SW480 (cell line): ENCODE results near the gene ACIN1.

Experiments used
- DNase-seq: peaks from one replicate; pipeline ENCODE4 v3.0.0-alpha.2; 2016; ENCODE audit warnings: low spot score

Gene ACIN1, protein sequence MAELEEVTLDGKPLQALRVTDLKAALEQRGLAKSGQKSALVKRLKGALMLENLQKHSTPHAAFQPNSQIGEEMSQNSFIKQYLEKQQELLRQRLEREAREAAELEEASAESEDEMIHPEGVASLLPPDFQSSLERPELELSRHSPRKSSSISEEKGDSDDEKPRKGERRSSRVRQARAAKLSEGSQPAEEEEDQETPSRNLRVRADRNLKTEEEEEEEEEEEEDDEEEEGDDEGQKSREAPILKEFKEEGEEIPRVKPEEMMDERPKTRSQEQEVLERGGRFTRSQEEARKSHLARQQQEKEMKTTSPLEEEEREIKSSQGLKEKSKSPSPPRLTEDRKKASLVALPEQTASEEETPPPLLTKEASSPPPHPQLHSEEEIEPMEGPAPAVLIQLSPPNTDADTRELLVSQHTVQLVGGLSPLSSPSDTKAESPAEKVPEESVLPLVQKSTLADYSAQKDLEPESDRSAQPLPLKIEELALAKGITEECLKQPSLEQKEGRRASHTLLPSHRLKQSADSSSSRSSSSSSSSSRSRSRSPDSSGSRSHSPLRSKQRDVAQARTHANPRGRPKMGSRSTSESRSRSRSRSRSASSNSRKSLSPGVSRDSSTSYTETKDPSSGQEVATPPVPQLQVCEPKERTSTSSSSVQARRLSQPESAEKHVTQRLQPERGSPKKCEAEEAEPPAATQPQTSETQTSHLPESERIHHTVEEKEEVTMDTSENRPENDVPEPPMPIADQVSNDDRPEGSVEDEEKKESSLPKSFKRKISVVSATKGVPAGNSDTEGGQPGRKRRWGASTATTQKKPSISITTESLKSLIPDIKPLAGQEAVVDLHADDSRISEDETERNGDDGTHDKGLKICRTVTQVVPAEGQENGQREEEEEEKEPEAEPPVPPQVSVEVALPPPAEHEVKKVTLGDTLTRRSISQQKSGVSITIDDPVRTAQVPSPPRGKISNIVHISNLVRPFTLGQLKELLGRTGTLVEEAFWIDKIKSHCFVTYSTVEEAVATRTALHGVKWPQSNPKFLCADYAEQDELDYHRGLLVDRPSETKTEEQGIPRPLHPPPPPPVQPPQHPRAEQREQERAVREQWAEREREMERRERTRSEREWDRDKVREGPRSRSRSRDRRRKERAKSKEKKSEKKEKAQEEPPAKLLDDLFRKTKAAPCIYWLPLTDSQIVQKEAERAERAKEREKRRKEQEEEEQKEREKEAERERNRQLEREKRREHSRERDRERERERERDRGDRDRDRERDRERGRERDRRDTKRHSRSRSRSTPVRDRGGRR

DNA sequence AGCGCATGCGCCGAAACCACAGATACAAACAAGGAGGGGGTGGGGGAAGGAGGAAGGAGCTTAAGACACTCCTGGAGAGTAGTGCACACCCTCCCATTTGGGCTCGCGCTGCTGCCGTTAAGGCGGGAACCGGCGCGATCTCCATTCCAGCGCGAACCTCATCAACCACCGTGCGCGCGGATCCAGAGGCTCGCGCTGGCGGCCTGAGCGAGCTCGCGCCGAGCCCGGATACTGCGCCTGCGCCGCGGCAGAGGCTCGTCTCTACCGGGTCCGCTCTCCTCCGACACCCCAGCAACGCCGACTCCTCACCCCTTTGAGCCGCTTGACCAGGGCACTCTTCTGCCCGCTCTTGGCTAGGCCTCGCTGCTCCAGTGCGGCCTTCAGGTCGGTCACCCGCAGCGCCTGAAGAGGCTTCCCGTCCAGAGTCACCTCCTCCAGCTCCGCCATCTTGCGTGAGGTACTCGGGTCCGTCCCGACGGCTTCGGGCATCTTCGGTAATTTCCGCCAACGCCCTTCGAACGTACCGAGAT is at the start of gene ACIN1:
Gene ACIN1 (minus strand): TSS at position 471 of the 530 bp plus-strand sequence. CDS start 24 bp downstream, at position 447.
- DNase-seq, result peak; percentile 75

DNA sequence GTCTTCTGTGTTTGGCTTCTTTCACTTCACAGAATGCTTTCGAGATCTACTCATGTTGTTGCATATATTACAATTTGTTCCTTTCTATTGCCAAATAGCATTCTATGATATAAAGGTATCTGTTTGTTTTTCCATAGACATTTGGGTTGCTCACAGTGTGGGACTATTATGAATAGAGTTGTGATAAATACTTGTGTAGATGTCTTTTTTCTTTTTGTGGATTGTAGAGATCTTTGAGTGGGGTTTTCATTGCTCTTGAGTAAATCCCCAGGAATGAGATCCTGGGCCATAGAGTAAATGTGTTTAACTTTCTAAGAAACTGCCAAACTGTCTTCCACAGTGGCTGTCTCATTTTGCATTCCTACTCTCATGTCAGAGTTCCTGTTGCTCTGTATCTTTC is 49.0 kb upstream of the ACIN1 start:
- no peak for DNase-seq

DNA sequence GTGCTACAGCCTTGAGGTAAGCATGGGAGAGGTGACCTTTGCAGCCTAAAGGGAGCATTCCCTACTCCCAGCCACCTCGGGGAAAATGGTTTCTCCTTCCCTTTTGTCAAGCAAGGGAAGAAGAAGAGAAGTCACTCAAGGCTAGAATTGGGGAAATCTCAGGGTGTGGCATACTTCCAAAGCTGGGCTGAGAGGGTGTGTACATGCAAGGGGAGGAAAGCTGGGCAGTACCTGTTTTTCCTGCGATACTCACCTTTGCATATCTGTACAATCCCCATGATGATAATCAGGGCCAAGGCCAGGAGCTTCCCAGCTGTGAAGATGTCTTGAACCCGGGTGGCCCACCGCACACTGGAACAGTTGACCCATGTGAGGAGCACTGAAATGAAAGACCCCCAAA is 47.9 kb upstream of the ACIN1 start:
- DNase-seq, result no peak

DNA sequence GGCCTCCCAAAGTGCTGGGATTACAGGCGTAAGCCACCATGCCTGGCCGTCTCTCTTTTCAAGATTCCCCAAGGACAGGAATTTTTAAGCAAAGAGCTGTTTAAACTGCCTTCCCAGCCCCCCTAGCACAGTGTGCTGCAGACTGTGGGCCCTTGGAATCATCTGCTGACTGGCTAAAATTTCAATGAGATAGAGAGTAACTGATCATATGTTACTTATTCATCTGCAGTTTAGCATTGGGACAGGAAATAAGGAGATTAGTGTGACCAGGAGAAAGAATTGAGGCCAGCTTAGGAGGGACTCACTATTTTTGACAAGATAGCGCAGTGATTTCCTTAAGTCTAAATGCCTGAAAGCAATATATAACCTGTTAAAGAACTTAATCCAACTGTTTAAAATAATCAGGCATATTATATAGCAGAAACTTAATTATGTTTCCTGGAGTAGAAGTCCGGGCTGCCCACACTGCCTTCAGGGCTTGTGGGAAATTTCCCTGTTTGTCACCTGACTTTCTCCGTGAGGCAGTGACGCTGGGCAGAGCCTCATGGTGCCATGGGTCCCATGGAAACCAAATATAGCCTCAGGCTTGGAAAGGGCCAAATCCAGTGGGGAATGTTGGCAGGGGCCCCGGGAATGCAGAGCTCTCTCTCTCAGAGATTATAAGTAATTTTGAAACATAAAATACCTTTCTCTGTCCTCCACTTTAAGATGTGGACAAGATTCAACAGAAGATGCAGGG is 46.9 kb upstream of the ACIN1 start:
- no peak for DNase-seq

DNA sequence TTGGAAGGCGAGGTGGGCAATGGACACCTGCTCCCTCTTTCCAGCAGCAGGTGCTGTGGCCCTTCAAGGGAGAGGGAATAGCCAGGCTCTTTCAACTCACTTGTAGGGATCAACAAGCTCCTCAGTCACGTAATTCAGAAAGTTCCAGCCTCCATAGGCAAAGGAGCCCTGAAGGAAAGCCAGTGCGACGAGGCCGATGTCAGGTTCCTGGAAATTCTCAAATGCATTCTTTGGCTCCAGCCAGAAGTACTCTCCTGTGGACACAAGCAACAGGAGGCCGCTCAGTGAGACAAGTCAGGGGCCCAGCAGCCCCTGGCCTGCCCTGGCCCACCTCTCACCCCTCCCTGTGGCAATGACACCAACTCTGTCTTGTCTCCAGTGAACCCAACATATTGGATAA is 45.4 kb upstream of the ACIN1 start:
- no peak for DNase-seq

DNA sequence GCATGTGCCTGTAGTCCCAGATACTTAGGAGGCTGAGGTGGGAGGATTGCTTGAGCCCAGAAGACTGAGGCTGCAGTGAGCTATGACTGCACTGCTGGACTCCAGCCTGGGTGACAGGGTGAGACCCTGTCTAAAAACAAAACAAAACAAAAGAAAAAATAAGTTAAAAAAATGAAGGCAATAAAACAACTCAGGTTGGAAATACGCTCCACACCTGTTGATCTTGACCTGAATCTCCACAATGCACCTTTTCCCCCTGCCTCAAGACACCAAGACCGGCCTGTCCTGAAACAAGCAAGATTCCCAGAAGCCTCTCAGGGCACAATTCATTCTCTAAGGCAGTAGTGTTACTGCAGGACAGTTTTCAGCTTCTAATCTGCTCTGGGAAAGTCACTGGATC is 44.9 kb upstream of the ACIN1 start:
- DNase-seq, result no peak

GRCh38 chr14:23137813-23138535 is 43.0 kb upstream of the ACIN1 start:
- DNase-seq, result no peak

DNA sequence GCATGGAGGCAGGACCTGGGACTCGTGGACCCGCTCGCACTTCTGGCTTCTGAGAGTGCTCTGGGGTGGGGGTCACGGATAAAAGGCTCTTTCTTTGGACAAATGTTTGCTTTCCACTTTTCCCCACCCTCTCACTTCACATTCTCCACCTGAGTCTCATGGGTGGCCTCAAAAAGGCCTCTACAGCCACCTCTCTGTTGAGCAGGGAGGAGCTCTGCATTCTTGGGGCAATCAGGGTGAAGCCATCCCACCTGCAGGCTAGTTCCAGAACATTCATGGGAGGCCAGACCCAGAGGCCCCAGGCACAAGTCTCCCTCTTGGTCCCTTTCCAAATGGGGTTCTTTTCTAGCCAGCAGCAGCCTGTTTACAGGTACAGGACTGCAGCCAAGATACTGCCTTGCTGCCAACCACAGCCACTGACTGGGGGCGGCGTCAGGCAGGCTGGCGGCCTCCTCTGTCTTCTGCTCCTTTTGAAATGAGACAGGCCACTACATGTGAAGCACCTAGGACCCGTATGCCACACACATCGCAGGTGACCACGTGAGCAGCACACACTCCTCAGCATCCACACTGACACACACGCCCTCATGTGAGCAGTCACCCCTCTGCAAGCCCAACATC is 42.4 kb upstream of the ACIN1 start:
- no peak for DNase-seq

DNA sequence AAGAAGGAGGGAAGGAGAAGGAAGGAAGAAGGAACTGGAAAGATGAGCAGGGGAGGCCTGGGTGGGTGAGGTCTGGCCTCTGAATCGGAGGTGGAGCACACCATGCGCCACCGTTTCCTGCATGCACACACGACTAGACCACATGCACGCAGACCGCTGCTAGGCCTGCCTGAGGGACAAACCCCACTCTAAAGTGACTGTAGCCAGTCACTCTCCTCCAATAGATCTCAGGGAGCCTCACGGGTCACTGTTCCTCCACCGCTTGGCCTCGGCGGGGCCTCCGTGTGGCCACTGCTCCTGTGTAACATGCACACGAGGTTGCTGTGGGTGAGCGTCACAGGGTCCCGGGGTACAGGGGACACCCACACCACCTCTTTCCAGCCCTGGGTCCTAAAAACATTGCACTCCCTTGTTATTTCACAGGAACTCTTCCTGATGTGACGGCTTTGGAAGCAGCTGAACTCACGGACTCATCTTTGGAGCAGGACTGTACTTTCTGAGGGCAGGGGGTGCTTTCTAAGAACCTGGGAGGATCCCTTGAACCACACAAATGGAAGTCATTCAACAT is 41.7 kb upstream of the ACIN1 start:
- DNase-seq, result no peak

GRCh38 chr14:23132970-23133369 is 38.0 kb upstream of the ACIN1 start:
- no peak for DNase-seq

- DNase-seq, result no peak
Observed at GRCh38 chr14:23131482-23131881, 36.5 kb upstream of the ACIN1 start.

GRCh38 chr14:23130871-23131270 is 35.9 kb upstream of the ACIN1 start:
- no peak for DNase-seq

DNA sequence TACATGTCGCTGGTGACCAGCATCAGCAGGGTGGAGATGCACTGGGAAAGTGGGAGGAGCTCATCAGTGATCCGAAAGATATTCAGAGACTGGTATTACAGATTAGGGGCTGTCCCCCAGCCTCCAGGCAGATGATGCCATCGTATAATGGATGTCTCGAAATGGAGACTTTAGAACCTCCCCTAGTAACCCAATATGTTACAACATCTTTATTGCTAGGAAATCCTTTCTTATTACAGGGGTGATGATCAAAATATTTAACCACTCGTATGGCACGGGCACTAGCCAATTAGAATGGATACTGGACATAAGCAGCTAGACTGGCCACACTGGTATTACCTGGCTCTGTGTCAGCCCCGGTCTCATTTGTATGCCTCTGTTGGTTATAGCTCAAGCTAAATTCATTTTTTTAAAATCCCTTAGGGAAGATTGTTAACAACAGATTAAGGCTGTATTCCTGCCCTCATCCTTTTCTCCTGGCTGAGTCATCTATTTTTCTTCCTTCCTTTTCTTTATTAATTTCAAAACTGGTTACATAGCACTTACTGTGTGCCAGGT is 34.9 kb upstream of the ACIN1 start:
- DNase-seq, result no peak

DNA sequence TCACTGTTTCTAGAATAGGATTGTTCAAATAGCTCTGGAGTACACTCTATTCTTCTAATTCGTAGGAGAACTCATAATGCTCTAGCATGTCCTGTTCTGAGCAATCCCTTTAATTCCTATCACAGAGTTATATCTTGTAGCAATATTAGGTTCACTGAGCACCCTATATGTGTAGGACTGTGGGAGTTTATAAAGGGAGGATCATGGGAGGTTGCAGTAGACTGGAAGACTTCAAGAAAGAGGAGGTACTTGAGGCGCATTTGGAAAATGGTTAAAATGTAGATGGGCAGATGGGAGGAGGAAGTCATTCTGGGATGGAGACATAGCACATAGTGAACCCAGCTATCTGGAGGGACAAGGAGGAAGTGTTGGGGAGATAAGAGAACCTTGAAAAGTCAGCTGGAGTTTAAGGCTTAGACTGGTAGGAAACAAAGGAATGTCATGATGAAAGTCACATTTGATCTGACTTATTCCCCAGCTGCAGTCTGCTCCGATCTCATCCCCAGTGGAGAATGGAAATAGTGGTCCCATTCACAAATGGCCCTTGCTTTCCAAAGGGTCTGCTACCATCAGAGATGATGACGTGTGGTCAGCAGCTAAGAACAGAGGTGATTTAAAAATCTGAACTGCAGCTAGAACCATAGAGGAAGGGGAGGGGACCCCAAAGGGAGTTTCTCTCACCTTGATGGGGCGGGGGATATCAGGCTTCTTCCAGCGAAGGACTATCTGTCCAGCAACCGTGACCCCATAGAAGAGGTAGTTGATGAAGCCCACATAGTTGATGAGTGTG is 34.2 kb upstream of the ACIN1 start:
- DNase-seq, result no peak

DNA sequence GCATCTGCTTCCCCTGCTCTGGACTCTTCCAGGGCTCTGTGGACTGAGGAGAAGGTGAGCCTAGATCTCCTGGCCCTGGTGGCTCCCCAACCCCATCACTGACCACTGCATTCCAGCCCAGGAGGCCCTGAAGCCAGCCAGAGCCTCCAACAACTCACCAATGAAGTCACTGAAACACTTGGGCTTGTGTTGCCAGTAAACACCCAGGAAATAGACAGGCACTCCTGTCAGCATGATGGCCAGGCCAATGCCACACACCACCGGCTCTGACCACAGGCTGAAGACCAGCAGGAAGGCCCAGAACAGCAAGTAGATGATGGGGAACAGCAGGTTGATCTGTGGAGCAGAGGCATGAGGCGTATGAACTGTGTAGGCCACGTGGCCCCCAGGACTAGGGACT is 32.9 kb upstream of the ACIN1 start:
- DNase-seq, result no peak

DNA sequence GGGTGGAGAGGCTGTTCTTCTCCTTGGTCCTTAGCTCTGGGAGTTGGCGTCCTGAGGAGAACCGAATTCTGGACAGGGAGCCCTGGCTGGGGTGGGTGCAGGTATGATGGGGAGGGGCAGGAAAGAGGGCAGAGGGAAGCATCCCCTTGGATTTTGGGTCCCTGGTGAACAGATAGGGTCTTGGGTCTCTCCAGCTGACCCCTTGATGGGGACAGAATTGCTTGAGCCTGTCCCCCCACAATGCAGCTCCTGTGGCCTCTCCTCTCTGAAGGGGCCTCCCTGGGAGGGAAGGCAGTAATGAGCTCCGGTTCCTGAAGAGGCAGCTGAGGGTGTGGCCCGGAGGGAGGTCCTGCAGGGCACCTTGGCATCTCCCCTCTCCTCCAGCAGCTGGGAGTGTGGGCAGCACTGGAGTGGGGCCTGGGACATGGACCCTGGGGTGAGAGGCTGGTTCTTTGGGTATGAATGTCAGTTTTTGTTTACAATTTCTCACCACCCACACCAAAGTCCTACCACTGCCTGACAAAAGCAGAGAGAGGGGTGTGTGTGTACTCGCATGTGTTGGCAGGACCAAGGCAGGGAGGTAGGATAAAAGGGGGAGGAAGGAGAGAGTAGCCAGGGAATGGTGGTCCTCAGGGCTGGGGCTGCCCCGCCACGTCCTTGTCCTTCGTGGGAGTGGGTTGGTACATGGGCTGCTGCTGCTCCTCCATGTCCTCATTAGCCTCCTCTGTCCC is 31.8 kb upstream of the ACIN1 start:
- no peak for DNase-seq

GRCh38 chr14:23125933-23126524 is 31.1 kb upstream of the ACIN1 start:
- DNase-seq, result no peak

- no peak for DNase-seq
Observed at GRCh38 chr14:23125011-23125410, 30.1 kb upstream of the ACIN1 start.
